GM10266 (cell line): ENCODE data around the gene ARFGEF2.

Experiments
- DNase-seq: peaks from one replicate; pipeline ENCODE4 v3.0.0; 2012; ENCODE audit errors: extremely low spot score
- CTCF ChIP-seq: IDR thresholded peaks from 2 replicates; pipeline ENCODE4 v1.5.1; 2012; ENCODE audit warnings: mild to moderate bottlenecking, low read depth; ENCODE audit not compliant: control insufficient read depth, insufficient read depth; ENCODE audit errors: missing control alignments

The ARFGEF2 gene

GRCh38 chr20:48921883-48922820, 641 bp downstream of the ARFGEF2 start:
- DNase-seq, result no peak
- TF ChIP-seq CTCF, result no peak

- no peak for TF ChIP-seq CTCF
- DNase-seq, result no peak
These were observed 1.7 kb downstream of the ARFGEF2 start for GRCh38 chr20:48923149-48923718.

- no peak for TF ChIP-seq CTCF
- DNase-seq, result no peak
These were observed 3.2 kb downstream of the ARFGEF2 start for GRCh38 chr20:48924756-48925109.

- no peak for TF ChIP-seq CTCF
- no peak for DNase-seq
These were observed 4.8 kb downstream of the ARFGEF2 start for GRCh38 chr20:48926267-48926666.

- no peak for TF ChIP-seq CTCF
- DNase-seq, result no peak
These were observed 5.3 kb downstream of the ARFGEF2 start for GRCh38 chr20:48926821-48927220.

GRCh38 chr20:48928832-48929725, 7.6 kb downstream of the ARFGEF2 start:
- TF ChIP-seq CTCF, result no peak
- DNase-seq, result no peak

- no peak for DNase-seq
These were observed 8.5 kb downstream of the ARFGEF2 start for GRCh38 chr20:48930035-48930434.

More at GRCh38 chr20:48930035-48930434, 8.5 kb downstream of the ARFGEF2 start:
- TF ChIP-seq CTCF, result no peak
